ENCODE measurements around the gene LMAN2. TPM values are rescaled to one million over a fixed set of nuclear protein-coding genes. Genes with fewer than 3 reads are reported as not detected.

Gene LMAN2
- total and polyA plus RNA-seq, 8 donors: 71.1 to 128 (median 92.6) TPM

GRCh38 chr5:177293819-177294581 is 57.5 kb downstream of the LMAN2 start:
- Histone ChIP-seq H3K27me3 (no peaks in the 10 kb centered on the region), H3K27ac (no peak overlapping the region), H3K36me3 (peaks cover 0 to 52% (median 15%) of the 10 kb centered on the region in 3 donors), H3K4me1 (peaks cover 0 to 7% (median 0%) of the 10 kb centered on the region in 3 donors), H3K9me3 (no peaks in the 10 kb centered on the region), H3K4me3 (no peak overlapping the region)
- FAIRE-seq: no peak
- whole genome bisulfite sequencing, 2 donors: 93 to 94% methylated on average over 12 of the region's 12 CpGs
- no peak for DNase-seq
- no peak for ATAC-seq
- TF ChIP-seq CTCF (IDR thresholded peaks at IDR 0.05): no peak
- intact Hi-C loops (cut with DNase I): loop anchor here in 1 of 3 donors (10.0 kb wide), 1 partner anchor 159 kb away; the partner anchor contains the start of gene NSD1

- Histone ChIP-seq H3K4me3 (no peak overlapping the region), H3K36me3 (peaks cover 0 to 58% (median 15%) of the 10 kb centered on the region in 3 donors), H3K9me3 (no peaks in the 10 kb centered on the region), H3K27ac (no peak overlapping the region), H3K4me1 (peaks cover 0 to 5% (median 0%) of the 10 kb centered on the region in 3 donors), H3K27me3 (no peaks in the 10 kb centered on the region)
- intact Hi-C loops (cut with DNase I): loop anchor here in 1 of 3 donors (10.0 kb wide), 1 partner anchor 157 kb away; the partner anchor contains the start of gene NSD1
- TF ChIP-seq CTCF (IDR thresholded peaks at IDR 0.05): no peak
- ATAC-seq (no peak), DNase-seq (no peak), FAIRE-seq (no peak)
- 95 to 96% methylated on average over 7 of the region's 7 CpGs for WGBS, 2 donors
Measured at GRCh38 chr5:177291735-177292134, 59.7 kb downstream of the LMAN2 start.

- Histone ChIP-seq H3K27ac (no peak overlapping the region), H3K36me3 (peaks cover 0 to 58% (median 15%) of the 10 kb centered on the region in 3 donors), H3K4me3 (no peak overlapping the region), H3K4me1 (no peaks in the 10 kb centered on the region), H3K27me3 (no peaks in the 10 kb centered on the region), H3K9me3 (no peaks in the 10 kb centered on the region)
- DNase-seq (no peak), ATAC-seq (no peak), FAIRE-seq (no peak)
- 94% methylated on average over 12 of the region's 12 CpGs for WGBS, 2 donors
- no peak for TF ChIP-seq CTCF (IDR thresholded peaks at IDR 0.05)
- intact Hi-C loops (cut with DNase I): loop anchor here in 1 of 3 donors (10.0 kb wide), 1 partner anchor 156 kb away; the partner anchor contains the start of gene NSD1
Measured at GRCh38 chr5:177290816-177291596, 60.5 kb downstream of the LMAN2 start.

GRCh38 chr5:177288191-177288590 is 63.3 kb downstream of the LMAN2 start:
- no peaks in the 10 kb centered on the region for H3K9me3 ChIP-seq
- ATAC-seq: peak in 3 of 4 donors; percentile 69 to 81 (median 80)

More at GRCh38 chr5:177288191-177288590, 63.3 kb downstream of the LMAN2 start:
- intact Hi-C loops (cut with DNase I): no loop called here
- H3K36me3 ChIP-seq: peaks cover 0 to 53% (median 0%) of the 10 kb centered on the region in 3 donors
- no peak for DNase-seq
- no peak overlapping the region for H3K27ac ChIP-seq
- 34 to 38% methylated on average over 2 of the region's 2 CpGs for WGBS, 2 donors
- TF ChIP-seq CTCF (IDR thresholded peaks at IDR 0.05): no peak
- FAIRE-seq: no peak
- H3K4me3 ChIP-seq: no peak overlapping the region
- no peaks in the 10 kb centered on the region for H3K27me3 ChIP-seq
- no peaks in the 10 kb centered on the region for H3K4me1 ChIP-seq

Other genes with a start within 250 kb of the LMAN2 start
- gene NSD1, start 217.9 kb downstream of the LMAN2 start, total RNA-seq: 10 to 100 TPM; 26.3 to 51.2 (median 33.6) TPM
- 1 to 10 TPM; 6.9 to 7.8 TPM for gene NSD1, start 217.9 kb downstream of the LMAN2 start, polyA plus RNA-seq
- 10 to 100 TPM; 34.5 to 43.1 (median 37.7) TPM for gene RAB24, start 47.9 kb downstream of the LMAN2 start, total RNA-seq
- 100 to 1,000 TPM; 125 to 160 TPM for gene RAB24, start 47.9 kb downstream of the LMAN2 start, polyA plus RNA-seq
- 100 to 1,000 TPM in 4 of 6 donors, 10 to 100 TPM in 2; 77.8 to 153 (median 127) TPM for gene PRELID1, start 47.9 kb downstream of the LMAN2 start, total RNA-seq
- 100 to 1,000 TPM in 1 of 2 donors, 10 to 100 TPM in 1; 98.6 to 134 TPM for gene PRELID1, start 47.9 kb downstream of the LMAN2 start, polyA plus RNA-seq
- gene MXD3, start 39.8 kb downstream of the LMAN2 start, total RNA-seq: 1 to 10 TPM; 3.0 to 7.1 (median 5.4) TPM
- gene MXD3, start 39.8 kb downstream of the LMAN2 start, polyA plus RNA-seq: 10 to 100 TPM; 34.2 to 55.0 TPM
- 10 to 100 TPM in 4 of 6 donors, 1 to 10 TPM in 2; 7.0 to 15.7 (median 11.3) TPM for gene RGS14, start 6.3 kb upstream of the LMAN2 start, total RNA-seq
- gene RGS14, start 6.3 kb upstream of the LMAN2 start, polyA plus RNA-seq: 10 to 100 TPM; 24.7 to 30.9 TPM
- gene SLC34A1, start 32.8 kb upstream of the LMAN2 start, total RNA-seq: not detected
- gene SLC34A1, start 32.8 kb upstream of the LMAN2 start, polyA plus RNA-seq: not detected
- gene PFN3, start 49.0 kb upstream of the LMAN2 start, total RNA-seq: not detected
- not detected for gene PFN3, start 49.0 kb upstream of the LMAN2 start, polyA plus RNA-seq
- 1 to 10 TPM in 5 of 6 donors, under 1 TPM in 1; 0.83 to 2.6 (median 1.8) TPM for gene F12, start 57.9 kb upstream of the LMAN2 start, total RNA-seq
- gene F12, start 57.9 kb upstream of the LMAN2 start, polyA plus RNA-seq: 1 to 10 TPM; 1.1 to 2.2 TPM
- 10 to 100 TPM; 10.6 to 14.5 (median 12.3) TPM for gene GRK6, start 75.0 kb upstream of the LMAN2 start, total RNA-seq
- gene GRK6, start 75.0 kb upstream of the LMAN2 start, polyA plus RNA-seq: 1 to 10 TPM; 7.2 to 7.6 TPM
- 1 to 10 TPM; 1.7 to 3.5 (median 2.5) TPM for gene PRR7, start 95.1 kb upstream of the LMAN2 start, total RNA-seq
- 1 to 10 TPM; 2.8 to 3.2 TPM for gene PRR7, start 95.1 kb upstream of the LMAN2 start, polyA plus RNA-seq
- 10 to 100 TPM; 10.2 to 38.2 (median 15.7) TPM for gene DBN1, start 122.0 kb upstream of the LMAN2 start, total RNA-seq
- 10 to 100 TPM; 17.1 to 29.2 TPM for gene DBN1, start 122.0 kb upstream of the LMAN2 start, polyA plus RNA-seq
- gene PDLIM7, start 145.9 kb upstream of the LMAN2 start, total RNA-seq: 10 to 100 TPM in 2 of 6 donors, 1 to 10 TPM in 4; 3.9 to 39.9 (median 8.7) TPM
- 10 to 100 TPM; 23.2 to 38.0 TPM for gene PDLIM7, start 145.9 kb upstream of the LMAN2 start, polyA plus RNA-seq
- gene DOK3, start 158.2 kb upstream of the LMAN2 start, total RNA-seq: 10 to 100 TPM in 1 of 6 donors, 1 to 10 TPM in 4, under 1 TPM in 1; 0.98 to 11.4 (median 4.3) TPM
- 1 to 10 TPM; 3.9 to 6.5 TPM for gene DOK3, start 158.2 kb upstream of the LMAN2 start, polyA plus RNA-seq
- 10 to 100 TPM; 24.3 to 47.4 (median 39.4) TPM for gene DDX41, start 165.3 kb upstream of the LMAN2 start, total RNA-seq
- gene DDX41, start 165.3 kb upstream of the LMAN2 start, polyA plus RNA-seq: 10 to 100 TPM; 68.3 to 88.1 TPM
- 10 to 100 TPM; 30.1 to 79.7 (median 41.8) TPM for gene FAM193B, start 202.9 kb upstream of the LMAN2 start, total RNA-seq
- gene FAM193B, start 202.9 kb upstream of the LMAN2 start, polyA plus RNA-seq: 100 to 1,000 TPM; 399 to 519 TPM
- 100 to 1,000 TPM in 5 of 6 donors, 10 to 100 TPM in 1; 99.1 to 167 (median 124) TPM for gene TMED9, start 240.5 kb upstream of the LMAN2 start, total RNA-seq
- 100 to 1,000 TPM; 105 to 113 TPM for gene TMED9, start 240.5 kb upstream of the LMAN2 start, polyA plus RNA-seq
- 10 to 100 TPM; 12.6 to 20.3 (median 15.8) TPM for gene B4GALT7, start 248.5 kb upstream of the LMAN2 start, total RNA-seq
- 10 to 100 TPM; 44.6 to 51.0 TPM for gene B4GALT7, start 248.5 kb upstream of the LMAN2 start, polyA plus RNA-seq

Data from pancreas (tissue), 10 donors.